Globus pallidus (tissue), 1 donor: ENCODE measurements around the gene COASY.

Source experiments
- DNase-seq: peaks from one replicate; pipeline ENCODE4 v3.0.0-alpha.2; 2015; ENCODE audit warnings: low spot score

COASY gene

GRCh38 chr17:42561897-42562387, at the start of gene COASY:
TSS of gene COASY (plus strand) at chr17:42562148. CDS start at chr17:42562623, 475 bp downstream.
- DNase-seq, result peak; percentile 94

DNA sequence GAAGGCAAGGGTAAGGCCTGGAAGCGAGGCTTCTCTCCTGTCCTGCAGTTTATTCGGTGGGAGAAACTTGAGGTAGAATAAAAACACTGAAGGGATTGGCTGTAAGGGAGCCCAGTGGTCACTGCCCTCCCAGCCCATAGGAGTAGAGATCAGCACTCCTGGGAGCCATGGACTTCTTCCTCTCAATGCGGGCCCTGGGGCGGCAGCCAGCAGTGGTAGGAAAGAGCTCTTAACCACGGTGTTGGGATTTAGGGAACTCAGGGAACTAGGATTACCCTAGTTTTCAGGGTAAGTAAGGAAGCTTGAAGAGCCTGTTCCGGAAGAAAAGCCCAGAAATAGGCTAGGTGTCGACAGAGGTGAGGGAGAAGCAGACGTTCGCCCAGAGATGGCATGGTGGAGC, 49.7 kb upstream of the COASY start:
- no peak for DNase-seq

DNA sequence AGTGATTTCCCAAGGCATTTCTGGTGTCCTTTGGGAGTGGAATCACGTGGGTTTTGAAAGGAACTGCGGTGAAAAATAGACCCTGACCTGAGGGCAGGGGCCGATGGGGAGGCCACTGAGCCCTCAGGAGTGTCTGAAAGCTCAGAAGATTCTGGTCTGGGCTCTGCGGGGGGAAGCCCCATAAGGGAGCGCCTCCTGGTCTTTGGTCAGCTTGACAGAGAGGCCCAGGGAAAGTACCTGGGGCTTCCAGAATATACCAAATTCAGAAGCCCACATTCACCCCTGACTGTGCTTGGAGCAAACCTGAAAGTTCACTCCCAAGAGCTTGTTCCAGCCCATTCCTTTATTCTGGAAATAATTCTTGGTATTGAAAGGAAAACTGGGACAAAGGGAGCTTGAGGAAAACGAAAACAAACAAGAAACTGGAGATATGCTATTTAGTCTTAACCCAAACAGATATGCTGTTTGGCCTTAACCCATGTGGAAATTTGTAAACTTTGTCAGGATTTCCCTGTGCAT, 49.2 kb upstream of the COASY start:
- DNase-seq, result no peak

- no peak for DNase-seq
Observed at GRCh38 chr17:42513686-42514085, 48.3 kb upstream of the COASY start.

- no peak for DNase-seq
Observed at GRCh38 chr17:42514279-42514678, 47.7 kb upstream of the COASY start.

DNA sequence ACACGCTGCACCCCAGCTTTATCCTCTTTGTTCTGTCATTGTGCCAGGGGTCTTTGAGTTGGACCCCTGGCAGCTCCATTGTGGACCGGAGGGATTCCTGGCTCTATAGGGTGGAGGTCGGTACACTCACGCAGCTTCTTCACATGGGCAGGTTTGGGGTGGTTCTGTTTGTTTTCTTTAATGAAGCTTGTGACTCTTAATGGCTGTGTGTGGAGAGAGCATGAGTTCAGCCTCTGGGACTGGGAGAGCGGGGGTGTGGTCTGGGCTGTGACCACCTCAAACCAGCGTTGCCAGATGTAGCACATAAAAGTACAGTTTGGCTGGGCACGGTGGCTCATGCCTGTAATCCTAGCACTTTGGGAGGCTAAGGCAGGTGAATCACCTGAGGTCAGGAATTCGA, 47.1 kb upstream of the COASY start:
- no peak for DNase-seq

DNA sequence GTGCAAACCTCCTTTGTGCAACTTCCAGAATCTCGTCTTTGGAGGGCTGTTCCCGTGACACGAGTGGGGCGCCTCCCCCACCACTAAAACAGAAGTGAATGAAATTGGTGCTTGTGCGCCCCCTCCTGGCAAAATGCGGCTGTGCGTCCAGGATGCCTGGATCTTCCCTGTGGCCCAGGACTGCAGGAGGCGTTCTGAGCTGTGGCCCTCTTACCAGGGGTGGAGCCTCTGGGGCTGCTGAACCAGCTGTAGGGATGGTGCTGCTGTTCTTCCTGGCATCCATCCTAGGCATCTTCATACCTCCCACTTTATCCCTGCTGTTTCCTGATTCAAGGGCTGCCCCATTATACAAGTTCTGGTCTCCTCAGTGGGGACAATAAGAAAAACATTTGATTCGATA, 44.4 kb upstream of the COASY start:
- DNase-seq, result peak; percentile 72

DNA sequence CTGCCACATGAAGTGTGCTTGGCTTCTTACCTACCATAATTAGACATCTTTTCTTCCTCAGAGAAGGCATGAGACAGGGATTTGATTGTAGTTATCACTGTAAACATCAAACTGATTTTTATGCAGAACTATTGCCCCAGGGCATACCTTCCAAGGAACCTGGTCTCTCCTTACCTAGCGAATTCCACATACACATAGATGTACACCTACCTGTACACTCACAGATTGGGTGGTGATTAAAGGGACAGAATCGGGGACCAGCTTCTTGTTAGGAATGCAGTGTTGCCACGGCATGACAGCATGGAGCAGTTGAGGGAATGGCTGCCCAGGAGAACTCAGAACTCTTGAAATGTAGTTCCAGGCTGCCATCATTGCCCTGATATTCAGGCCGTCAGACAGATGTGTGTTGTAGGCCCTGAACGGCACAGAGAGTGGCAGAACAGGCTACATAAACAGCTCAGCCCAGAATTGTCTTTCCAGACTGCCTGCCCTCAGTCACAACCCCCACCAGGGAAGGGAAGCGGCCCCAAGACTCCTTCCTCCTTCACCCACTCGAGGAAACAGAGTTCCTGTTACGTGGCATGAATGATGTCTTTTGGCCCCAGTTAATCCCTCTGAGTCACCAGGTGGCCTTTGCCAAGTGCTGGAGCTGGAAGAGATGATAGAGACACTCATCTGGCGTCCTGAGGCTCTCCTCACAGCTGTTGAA, 43.7 kb upstream of the COASY start:
- no peak for DNase-seq

DNA sequence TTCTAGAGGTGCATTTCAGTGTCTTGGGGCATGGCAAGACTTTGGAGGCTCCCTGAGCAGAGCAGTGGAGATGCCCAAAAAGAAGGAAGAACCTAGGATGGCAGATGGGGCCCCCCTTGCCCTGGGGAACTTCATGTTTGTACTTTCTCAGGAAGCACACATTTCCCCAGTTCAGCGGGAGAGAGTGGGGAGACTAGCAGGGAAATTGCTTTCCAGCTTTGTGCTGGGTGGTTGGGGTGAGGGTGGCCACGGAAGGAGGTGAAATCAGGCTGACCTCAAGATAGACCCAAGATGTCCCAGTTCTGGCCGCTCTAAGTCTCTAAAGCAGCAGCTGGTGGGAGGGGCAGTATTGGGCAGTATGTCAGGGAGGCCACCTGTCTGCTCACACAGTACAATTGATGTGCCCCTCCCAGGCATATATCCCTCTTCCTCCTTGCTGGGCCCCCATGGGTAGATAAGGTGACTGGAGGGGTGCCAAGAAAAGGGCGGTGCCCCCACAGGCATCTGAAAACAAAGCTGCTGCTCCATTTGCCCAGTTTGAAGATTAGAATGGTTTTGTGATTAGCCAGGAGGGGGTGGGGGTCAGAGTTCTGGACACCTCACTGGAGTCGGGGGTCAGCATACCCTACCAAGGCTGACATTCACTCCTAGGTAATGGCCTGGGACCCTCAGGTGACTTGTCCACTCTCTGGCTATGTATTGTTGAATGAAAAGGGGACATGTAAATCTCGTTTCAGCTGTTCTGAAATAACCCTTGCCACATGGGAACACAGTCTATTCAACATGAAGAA, 43.0 kb upstream of the COASY start:
- no peak for DNase-seq

- peak; percentile 81 for DNase-seq
Observed at GRCh38 chr17:42519546-42520491, 42.1 kb upstream of the COASY start.

- DNase-seq, result no peak
Observed at GRCh38 chr17:42520540-42520951, 41.4 kb upstream of the COASY start.

DNA sequence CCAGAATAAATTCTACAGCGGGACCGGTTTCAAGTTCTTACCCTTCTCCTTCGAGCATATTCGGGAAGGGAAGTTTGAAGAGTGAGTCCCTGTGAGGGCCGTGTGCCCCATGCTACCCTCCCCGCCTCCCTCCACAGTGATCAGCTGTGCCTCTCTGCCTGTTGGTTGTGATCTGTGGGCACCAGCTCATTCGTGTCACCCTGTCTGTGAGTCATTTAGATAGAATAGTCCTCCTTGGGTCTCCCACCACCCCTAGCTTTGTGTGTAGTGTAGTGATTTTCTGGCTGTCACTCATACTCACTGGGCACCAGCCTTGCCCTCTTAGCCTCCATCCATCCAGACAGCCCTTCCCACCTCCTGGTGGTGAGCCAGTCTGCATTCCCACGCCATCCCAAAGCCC, 40.9 kb upstream of the COASY start:
- no peak for DNase-seq

DNA sequence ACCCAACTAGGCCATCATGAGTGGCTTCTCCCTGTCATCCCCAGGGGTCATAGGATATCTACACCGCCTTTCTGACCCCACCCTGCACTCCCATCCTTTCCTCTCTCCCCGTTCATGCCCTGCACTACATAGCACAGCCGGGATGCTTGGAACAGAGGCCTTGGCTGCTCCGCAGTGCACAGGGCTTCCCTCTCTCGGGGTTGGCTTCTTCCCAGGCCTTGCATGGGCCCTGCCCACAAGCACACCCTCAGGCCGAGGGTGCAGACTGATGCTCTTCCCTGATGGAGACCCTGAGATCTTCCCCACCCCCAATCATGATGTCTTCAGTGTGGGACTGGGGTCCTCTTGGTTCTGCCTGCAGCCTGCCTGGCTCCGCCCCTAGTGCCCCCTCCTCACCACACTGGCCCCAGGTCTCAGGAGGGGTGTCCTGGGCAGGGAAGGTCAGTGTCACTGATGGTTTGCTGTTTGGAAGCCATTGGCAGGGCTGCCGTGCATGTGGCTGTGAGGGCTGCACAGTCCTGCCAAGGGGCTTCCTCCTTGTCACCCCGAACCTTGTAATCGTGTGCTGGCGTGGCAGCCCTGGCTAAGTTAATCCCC, 40.2 kb upstream of the COASY start:
- no peak for DNase-seq

DNA sequence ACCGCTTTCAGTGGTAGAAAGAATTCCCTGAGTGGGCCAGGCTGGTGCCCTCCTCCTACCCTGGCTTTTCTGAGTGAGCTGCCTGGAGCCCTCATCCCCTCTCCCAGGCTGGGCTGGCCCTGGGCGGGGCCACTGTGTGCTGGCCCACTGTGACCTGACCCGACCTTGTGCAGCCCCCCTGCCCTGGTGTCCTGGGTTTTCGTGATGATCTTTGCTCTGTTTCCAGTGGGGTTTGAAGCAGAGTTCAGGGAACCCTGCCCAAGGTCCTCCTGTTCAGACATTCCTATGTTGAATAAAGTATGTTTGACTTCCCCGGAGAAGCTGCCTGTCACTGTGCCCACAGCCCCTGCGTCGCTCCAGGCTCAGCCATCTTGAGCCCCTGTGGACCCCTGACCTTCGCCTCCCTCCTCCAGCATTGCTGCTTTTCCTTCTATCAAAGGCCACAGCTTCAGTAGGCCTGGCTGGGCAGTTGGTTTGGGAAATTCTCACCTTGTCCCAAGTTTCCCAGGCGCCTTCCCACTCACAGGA, 39.6 kb upstream of the COASY start:
- no peak for DNase-seq

DNA sequence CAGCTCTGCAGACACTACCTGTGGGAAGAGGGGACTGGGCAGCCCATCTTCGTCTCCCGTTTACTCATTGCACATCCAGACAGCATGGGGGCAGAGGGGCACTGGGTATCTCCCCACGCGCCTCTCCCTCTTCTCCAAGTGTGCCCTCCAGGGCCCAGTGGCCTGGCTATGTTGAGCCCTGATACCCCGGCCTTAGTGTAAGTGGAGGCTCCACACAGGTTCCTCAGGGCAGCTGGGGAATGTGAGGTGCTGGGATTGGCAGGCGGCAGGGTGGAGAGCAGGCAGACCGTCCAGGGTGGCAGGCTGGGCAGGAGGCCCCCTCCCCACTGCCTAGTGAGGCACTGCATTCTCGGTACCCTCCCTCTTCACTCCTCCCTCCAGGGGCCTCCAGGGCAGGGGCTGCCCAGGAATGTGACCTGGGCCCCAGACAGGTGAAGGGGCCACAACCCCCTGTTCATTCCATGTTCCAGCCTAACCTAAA, 39.1 kb upstream of the COASY start:
- no peak for DNase-seq

DNA sequence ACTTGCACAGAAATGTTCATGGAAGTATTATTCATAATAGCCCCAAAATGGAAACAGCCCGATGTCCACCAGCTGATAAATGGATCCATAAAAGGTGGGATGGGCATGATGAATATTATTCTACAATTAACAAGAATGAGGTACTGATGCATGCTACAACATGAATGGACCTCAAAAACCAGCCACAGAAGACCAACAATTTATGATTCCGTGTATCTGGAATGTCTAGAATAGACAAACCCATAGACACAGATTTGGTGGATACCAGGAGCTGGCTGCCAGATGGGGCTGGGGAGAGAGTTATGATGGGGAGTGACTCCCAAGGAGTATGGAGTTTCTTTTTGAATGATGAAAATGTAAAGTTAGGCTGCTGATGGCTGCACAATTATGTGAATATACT, 36.7 kb upstream of the COASY start:
- no peak for DNase-seq

GRCh38 chr17:42526031-42526444, 35.9 kb upstream of the COASY start:
- no peak for DNase-seq

DNA sequence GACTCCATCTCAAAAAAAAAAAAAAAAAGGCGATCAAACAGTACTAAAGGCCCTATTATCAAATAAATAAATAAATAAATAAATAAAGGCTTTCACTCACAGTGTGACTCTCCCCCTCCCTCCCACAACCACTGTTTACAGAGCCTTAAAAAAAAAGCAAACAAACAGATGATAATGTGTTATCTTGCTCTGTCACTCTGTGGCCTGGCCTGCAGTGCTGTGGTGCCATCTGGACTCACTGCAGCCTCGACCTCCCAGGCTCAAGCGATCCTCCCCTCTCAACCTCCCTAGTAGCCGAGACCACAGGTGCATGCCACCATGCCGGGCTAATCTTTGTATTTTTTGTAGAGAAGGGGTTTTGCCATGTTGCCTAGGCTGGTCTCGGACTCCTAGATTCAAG, 34.0 kb upstream of the COASY start:
- DNase-seq, result no peak

- DNase-seq, result no peak
Observed at GRCh38 chr17:42529061-42529460, 32.9 kb upstream of the COASY start.

DNA sequence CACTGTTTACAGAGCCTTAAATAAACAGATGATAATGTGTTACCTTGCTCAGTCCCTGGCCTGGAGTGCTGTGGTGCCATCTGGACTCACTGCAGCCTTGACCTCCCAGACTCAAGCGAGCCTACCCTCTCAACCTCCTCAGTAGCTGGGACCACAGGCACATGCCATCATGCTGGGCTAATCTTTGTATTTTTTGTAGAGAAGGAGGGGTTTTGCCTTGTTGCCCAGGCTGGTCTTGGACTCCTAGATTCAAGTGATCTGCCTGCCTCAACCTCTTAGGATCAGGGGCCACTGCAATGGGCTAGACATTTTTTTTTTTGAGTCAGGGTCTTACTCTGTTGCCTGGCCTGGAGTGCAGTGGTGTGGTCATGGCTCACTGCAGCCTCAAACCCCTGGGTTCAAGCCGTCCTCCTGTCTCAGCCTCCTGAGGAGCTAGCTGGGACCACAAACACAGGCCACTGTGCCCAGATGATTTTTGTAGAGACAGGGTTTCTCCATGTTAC, 30.9 kb upstream of the COASY start:
- DNase-seq, result no peak
